ENCODE measurements around the gene NPTX1. TPM values are rescaled to one million over a fixed set of nuclear protein-coding genes. Genes with fewer than 3 reads are reported as not detected.

Gene NPTX1
- total RNA-seq, 1 donor from 2014 or later = not detected

- DNase-seq (ENCODE audit: low read depth) = no peak
- H3K4me3 ChIP-seq (ENCODE audit: low read depth, low read length) = no peak overlapping the region
- TF ChIP-seq, protein P1, sequence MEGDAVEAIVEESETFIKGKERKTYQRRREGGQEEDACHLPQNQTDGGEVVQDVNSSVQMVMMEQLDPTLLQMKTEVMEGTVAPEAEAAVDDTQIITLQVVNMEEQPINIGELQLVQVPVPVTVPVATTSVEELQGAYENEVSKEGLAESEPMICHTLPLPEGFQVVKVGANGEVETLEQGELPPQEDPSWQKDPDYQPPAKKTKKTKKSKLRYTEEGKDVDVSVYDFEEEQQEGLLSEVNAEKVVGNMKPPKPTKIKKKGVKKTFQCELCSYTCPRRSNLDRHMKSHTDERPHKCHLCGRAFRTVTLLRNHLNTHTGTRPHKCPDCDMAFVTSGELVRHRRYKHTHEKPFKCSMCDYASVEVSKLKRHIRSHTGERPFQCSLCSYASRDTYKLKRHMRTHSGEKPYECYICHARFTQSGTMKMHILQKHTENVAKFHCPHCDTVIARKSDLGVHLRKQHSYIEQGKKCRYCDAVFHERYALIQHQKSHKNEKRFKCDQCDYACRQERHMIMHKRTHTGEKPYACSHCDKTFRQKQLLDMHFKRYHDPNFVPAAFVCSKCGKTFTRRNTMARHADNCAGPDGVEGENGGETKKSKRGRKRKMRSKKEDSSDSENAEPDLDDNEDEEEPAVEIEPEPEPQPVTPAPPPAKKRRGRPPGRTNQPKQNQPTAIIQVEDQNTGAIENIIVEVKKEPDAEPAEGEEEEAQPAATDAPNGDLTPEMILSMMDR (conservative IDR thresholded peaks at IDR 0.05; ENCODE audit: low read depth, low read length) = no peak
Measured at GRCh38 chr17:80466188-80466705, 10.2 kb downstream of the NPTX1 start.

DNA sequence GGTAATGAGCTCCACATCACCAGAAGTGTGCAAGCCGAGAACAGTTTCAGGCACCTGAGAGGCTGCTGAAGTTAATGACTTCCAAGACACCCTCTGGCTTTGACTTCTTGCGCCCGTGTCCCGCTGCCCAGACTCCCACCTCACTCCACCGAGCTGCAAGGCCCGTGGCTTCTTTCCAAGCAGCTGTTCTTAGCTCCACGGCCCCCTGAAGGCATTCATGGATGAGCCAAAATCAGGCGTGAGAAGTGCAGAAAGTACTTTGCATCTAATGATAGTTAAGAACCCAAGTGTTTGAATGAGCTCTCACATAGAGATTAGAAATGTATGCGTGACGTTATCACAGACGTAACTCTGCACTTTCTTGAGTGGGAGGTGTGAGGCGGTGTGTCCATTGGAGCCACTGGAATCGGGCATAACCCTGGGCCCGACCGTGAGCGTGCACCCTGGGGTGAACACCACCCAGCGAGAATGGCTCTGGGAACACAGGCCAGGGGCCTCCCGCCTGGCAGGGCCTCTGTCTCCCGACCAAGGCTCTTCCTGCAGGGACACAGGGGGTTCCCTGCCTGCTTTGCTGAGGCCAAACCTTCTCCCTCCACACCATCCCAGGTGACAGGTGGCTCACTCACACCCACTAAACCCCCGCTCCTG is 11.0 kb downstream of the NPTX1 start:
- TF ChIP-seq, protein P1 (conservative IDR thresholded peaks at IDR 0.05; ENCODE audit: low read depth, low read length) = no peak
- H3K4me3 ChIP-seq (ENCODE audit: low read depth, low read length) = no peak overlapping the region
- no peak for DNase-seq (ENCODE audit: low read depth)

DNA sequence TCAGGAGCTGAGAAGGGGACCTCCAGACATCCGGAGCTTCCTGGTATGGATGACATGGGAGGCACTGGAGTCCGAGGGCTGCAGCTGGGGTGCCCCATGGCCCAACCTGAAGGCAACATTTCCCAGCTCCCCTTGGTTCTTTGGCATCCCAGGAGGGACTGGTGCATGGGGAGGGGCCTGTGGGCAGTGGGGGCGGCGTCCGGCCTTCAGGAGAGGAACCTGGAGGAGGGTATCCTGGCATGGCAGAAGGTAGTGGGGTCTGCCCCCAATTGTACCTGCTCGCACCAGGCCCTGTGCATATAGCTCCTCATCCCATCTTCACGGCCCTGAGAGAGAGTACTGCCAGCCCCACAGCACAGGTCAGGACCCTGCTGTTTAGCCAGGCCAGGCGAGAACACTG is 11.9 kb downstream of the NPTX1 start:
- no peak for DNase-seq (ENCODE audit: low read depth)
- TF ChIP-seq, protein P1 (conservative IDR thresholded peaks at IDR 0.05; ENCODE audit: low read depth, low read length) = no peak
- no peak overlapping the region for H3K4me3 ChIP-seq (ENCODE audit: low read depth, low read length)

DNA sequence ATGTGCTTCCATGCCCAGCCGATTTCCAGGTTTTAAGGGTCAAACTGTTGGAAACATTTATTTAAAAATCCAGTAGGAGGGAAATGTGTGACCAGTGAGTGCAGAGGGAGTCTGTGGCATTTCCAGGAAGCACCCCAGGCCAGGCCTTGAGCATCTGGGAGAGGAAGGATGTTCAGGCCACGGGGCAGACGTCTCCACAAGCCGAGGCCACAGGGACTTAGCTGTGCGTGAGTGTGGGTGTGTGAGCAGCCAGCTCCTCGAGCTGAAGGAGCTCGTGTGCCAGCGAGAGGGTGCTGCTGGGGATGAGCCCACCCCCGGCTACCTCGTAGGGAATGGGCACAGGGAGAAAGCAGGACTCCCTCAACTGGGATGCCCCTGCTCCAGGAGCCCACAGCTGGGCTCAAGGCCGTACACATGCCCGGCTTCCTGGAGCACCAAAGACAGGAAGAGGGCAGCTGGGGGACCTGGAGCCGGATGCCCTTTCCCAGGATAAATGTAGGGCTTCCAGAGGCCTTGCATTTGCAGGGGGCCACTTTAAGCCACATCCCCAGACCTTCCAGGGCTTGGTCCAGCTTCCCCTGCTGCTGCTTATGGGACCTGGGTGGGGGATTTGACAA is 12.5 kb downstream of the NPTX1 start:
- no peak for DNase-seq (ENCODE audit: low read depth)
- no peak overlapping the region for H3K4me3 ChIP-seq (ENCODE audit: low read depth, low read length)
- TF ChIP-seq, protein P1 (conservative IDR thresholded peaks at IDR 0.05; ENCODE audit: low read depth, low read length) = no peak

GRCh38 chr17:80461528-80462160 is 14.8 kb downstream of the NPTX1 start:
- H3K4me3 ChIP-seq (ENCODE audit: low read depth, low read length) = no peak overlapping the region
- TF ChIP-seq, protein P1 (conservative IDR thresholded peaks at IDR 0.05; ENCODE audit: low read depth, low read length) = no peak
- no peak for DNase-seq (ENCODE audit: low read depth)

- TF ChIP-seq, protein P1 (conservative IDR thresholded peaks at IDR 0.05; ENCODE audit: low read depth, low read length) = no peak
- DNase-seq (ENCODE audit: low read depth) = no peak
- H3K4me3 ChIP-seq (ENCODE audit: low read depth, low read length) = no peak overlapping the region
Measured at GRCh38 chr17:80460429-80460834, 16.0 kb downstream of the NPTX1 start.
